Sigmoid colon (tissue), 7 donors: ENCODE measurements around the gene HILPDA. TPM values are rescaled to one million over a fixed set of nuclear protein-coding genes. Genes with fewer than 3 reads are reported as not detected.

ENCODE experiments used
- DNase-seq: peaks from one replicate; pipeline ENCODE4 v3.0.0-alpha.2; 2019
- H3K27ac ChIP-seq, 4 donors: fragments of 200-600 bp; sonication (generic); one replicate each; pipeline ENCODE4 v1.5.1; 2016 to 2019; ENCODE audit warnings: mild to moderate bottlenecking in 1 of 4
- H3K27me3 ChIP-seq, 3 donors: fragments of 200-600 bp; sonication (generic); one replicate each; pipeline ENCODE4 v1.5.1; 2019; ENCODE audit warnings: mild to moderate bottlenecking in 1 of 3
- H3K36me3 ChIP-seq, 4 donors: fragments of 200-600 bp; sonication (generic); one replicate each; pipeline ENCODE4 v1.5.1; 2016 to 2019
- H3K4me1 ChIP-seq, 4 donors: fragments of 200-600 bp; sonication (generic); one replicate each; pipeline ENCODE4 v1.5.1; 2017 to 2019
- H3K4me3 ChIP-seq, 4 donors: fragments of 200-600 bp; sonication (generic); one replicate each; pipeline ENCODE4 v1.5.1; 2017 to 2019; ENCODE audit warnings: mild to moderate bottlenecking in 2 of 4, moderate library complexity in 1 of 4
- H3K9me3 ChIP-seq, 4 donors: fragments of 200-600 bp in 3 of 4; sonication (generic) in 3 of 4; one replicate each; pipeline versions ENCODE4 v1.5.1 to v1.6.1; 2013 to 2019
- EP300 ChIP-seq, 4 donors: sonication (generic); formaldehyde crosslinking; IDR thresholded peaks; one replicate each; pipeline ENCODE4 v1.6.1; 2017; ENCODE audit warnings: antibody characterized with exemption in 4 of 4
- POLR2A ChIP-seq, 2 donors: fragments of 450-650 bp; IDR thresholded peaks; one replicate each; pipeline ENCODE4 v1.6.1; 2016; ENCODE audit warnings: antibody characterized with exemption in 2 of 2, mild to moderate bottlenecking in 2 of 2, moderate library complexity in 2 of 2
- POLR2AphosphoS5 ChIP-seq, 4 donors: sonication (generic); formaldehyde crosslinking; IDR thresholded peaks; one replicate each; pipeline ENCODE4 v1.6.1; 2017; ENCODE audit warnings: antibody characterized with exemption in 4 of 4
- WGBS, 2 donors: extraction: QIAGEN DNeasy Blood & Tissue Kit; methylation state at CpG; one replicate each; pipeline ENCODE4 v1.1.7; 2013; 5-methylcytosine and 5-hydroxymethylcytosine counted together
- intact Hi-C: fragments of 100-400 bp; cut with DNase I; formaldehyde crosslinking; loops from one replicate; pipeline ENCODE4 v1.15.1; 2023
- polyA plus RNA-seq, 3 donors: library from polyadenylated mRNA; stranded (reverse); fragments of 200-250 nt; gene quantifications; one replicate each; pipeline ENCODE4 v1.2.3, GENCODE V29; 2013
- total RNA-seq, 4 donors: library from RNA; depleted of rRNA; stranded (reverse); fragments of >200 nt; gene quantifications; one replicate each; pipeline ENCODE4 v1.1.0, GENCODE V29; 2016
- TF ChIP-seq, protein P1 (sequence below), 4 experiments: fragments of 450-650 bp in 3 of 4; fragments of 200-600 bp in 1 of 4; IDR thresholded peaks; one replicate each; pipeline ENCODE4 v1.5.1; 2016 to 2019; ENCODE audit warnings: antibody characterized with exemption in 4 of 4, mild to moderate bottlenecking in 3 of 4, moderate library complexity in 2 of 4
- donor health status: healthy with polysubstance abuse.
- donor health status: Bipolar disorder and iron deficiency.
- donor health status: healthy.

HILPDA gene
- total and polyA plus RNA-seq, 7 donors: 3.6 to 12.8 (median 10.9) TPM

DNA sequence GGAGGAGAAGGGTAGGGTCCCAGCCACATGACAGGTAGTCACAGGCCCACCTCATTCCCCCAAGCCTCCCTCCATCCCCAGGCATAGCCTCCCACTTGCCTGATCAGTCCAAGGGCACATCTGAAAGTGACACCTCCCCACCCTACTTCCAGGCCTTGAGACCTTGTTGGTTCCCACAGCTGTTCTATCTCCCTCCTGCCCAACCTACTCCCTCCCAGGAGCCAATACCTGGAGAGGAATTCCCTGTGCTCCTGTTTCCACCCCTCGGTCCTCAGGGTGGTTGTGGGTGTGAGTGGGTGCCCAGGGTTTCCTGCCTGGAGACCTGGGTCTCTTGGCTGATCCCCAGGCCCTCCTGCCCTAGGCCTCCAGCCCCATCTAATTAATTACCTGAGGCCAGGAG, 34.3 kb upstream of the HILPDA start:
- Histone ChIP-seq H3K4me3 (no peak overlapping the region), H3K27me3 (no peaks in the 10 kb centered on the region), H3K9me3 (no peaks in the 10 kb centered on the region), H3K27ac (no peak overlapping the region), H3K36me3 (no peaks in the 10 kb centered on the region), H3K4me1 (peaks cover 0 to 19% (median 9%) of the 10 kb centered on the region in 4 donors)
- intact Hi-C loops: no loop called here
- TF ChIP-seq EP300 (IDR thresholded peaks at IDR 0.05): no peak
- no peak for TF ChIP-seq POLR2AphosphoS5 (IDR thresholded peaks at IDR 0.05)
- TF ChIP-seq, protein P1, sequence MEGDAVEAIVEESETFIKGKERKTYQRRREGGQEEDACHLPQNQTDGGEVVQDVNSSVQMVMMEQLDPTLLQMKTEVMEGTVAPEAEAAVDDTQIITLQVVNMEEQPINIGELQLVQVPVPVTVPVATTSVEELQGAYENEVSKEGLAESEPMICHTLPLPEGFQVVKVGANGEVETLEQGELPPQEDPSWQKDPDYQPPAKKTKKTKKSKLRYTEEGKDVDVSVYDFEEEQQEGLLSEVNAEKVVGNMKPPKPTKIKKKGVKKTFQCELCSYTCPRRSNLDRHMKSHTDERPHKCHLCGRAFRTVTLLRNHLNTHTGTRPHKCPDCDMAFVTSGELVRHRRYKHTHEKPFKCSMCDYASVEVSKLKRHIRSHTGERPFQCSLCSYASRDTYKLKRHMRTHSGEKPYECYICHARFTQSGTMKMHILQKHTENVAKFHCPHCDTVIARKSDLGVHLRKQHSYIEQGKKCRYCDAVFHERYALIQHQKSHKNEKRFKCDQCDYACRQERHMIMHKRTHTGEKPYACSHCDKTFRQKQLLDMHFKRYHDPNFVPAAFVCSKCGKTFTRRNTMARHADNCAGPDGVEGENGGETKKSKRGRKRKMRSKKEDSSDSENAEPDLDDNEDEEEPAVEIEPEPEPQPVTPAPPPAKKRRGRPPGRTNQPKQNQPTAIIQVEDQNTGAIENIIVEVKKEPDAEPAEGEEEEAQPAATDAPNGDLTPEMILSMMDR (IDR thresholded peaks at IDR 0.05): no peak
- no peak for TF ChIP-seq POLR2A (IDR thresholded peaks at IDR 0.05)
- WGBS, 2 donors: 75 to 77% methylated on average over 1 of the region's 1 CpG
- DNase-seq: no peak

DNA sequence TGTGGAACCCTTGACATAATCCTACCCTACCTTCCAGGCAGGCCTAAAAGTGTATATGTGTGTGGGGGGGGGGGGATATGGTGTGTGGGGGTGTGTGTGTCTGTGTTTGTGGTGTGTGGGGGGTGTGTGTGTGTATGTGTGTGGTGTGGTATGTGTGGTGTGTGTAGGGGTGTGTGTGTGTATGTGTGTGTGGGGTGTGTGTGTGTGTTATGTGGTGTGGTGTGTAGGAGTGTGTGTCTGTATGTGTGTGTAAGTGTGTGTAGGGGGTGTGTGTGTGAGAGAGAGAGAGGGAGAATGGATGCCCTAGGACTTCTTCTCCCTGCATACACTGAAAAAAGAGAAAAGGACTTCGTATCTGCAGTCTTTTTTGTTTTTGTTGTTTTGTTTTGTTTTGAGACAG, 33.6 kb upstream of the HILPDA start:
- WGBS, 2 donors: 84 to 91% methylated on average over 1 of the region's 1 CpG
- no peak for DNase-seq
- H3K27ac ChIP-seq: no peak overlapping the region
- H3K4me1 ChIP-seq: peaks cover 0 to 20% (median 9%) of the 10 kb centered on the region in 4 donors
- no peak overlapping the region for H3K4me3 ChIP-seq
- no peaks in the 10 kb centered on the region for H3K36me3 ChIP-seq
- TF ChIP-seq, protein P1 (IDR thresholded peaks at IDR 0.05): no peak
- no peak for TF ChIP-seq POLR2AphosphoS5 (IDR thresholded peaks at IDR 0.05)
- no peak for TF ChIP-seq POLR2A (IDR thresholded peaks at IDR 0.05)
- TF ChIP-seq EP300 (IDR thresholded peaks at IDR 0.05): no peak
- H3K9me3 ChIP-seq: no peaks in the 10 kb centered on the region
- no peaks in the 10 kb centered on the region for H3K27me3 ChIP-seq
- intact Hi-C loops: no loop called here

DNA sequence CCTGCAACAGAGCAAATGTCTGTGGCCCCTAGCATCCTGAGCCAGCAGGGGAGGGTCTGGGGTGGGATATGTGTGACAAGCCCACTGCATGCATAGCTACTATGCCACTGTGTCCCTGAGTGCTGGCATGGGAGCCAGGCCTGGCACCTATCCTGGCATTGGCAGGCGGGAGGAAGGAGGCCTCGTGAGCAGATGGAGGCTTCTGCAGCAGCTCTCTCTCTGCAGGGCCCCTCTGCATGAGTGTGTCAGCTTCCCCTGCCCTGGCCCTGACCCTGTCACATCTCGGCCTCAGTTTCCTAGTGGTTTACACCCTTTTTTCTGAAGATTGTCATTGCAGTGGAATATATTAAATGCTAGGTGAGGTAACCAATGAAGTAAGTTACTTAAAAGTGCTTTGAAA, 32.8 kb upstream of the HILPDA start:
- H3K4me1 ChIP-seq: peaks cover 0 to 25% (median 9%) of the 10 kb centered on the region in 4 donors
- no peak overlapping the region for H3K4me3 ChIP-seq
- TF ChIP-seq EP300 (IDR thresholded peaks at IDR 0.05) (no peak), POLR2AphosphoS5 (IDR thresholded peaks at IDR 0.05) (no peak), POLR2A (IDR thresholded peaks at IDR 0.05) (no peak)
- TF ChIP-seq, protein P1 (IDR thresholded peaks at IDR 0.05): no peak
- H3K9me3 ChIP-seq: no peaks in the 10 kb centered on the region
- H3K27me3 ChIP-seq: no peaks in the 10 kb centered on the region
- no peak for DNase-seq
- H3K27ac ChIP-seq: no peak overlapping the region
- no peaks in the 10 kb centered on the region for H3K36me3 ChIP-seq
- WGBS, 2 donors: 85 to 89% methylated on average over 3 of the region's 3 CpGs
- intact Hi-C loops: no loop called here

DNA sequence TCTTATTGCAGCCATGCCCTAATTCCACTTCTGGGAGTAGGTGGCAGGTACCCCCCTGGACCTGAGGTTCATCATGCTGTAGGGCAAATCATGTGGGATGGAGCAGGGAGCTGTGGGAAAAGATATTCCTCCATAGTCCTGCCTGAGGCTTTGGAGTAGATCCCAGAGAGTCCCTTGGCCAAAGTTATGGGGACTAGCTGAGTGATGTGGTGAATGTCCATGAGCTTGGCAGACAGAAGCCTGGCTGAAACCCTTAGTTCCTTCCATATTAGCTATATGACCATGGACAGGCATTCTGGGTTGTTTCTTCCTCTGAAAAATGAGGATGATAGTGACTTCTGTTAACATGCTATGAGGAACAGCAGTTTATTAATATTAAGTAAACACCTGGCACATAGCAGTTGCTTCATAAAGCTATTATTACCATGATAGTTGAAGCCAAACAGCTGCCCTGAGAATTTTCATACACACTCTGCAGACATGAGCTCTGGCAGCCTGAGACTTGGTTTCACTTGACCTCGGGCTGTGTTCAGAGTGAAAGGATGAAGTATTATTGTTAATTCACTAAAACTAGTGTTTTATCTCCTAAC, 30.9 kb upstream of the HILPDA start:
- no peaks in the 10 kb centered on the region for H3K36me3 ChIP-seq
- no peaks in the 10 kb centered on the region for H3K9me3 ChIP-seq
- DNase-seq: no peak
- WGBS, 2 donors: 63 to 71% methylated on average over 1 of the region's 1 CpG
- no peak overlapping the region for H3K4me3 ChIP-seq
- TF ChIP-seq POLR2AphosphoS5 (IDR thresholded peaks at IDR 0.05) (peak in 3 of 4 donors; percentile 31 to 56 (median 44)), EP300 (IDR thresholded peaks at IDR 0.05) (no peak)
- TF ChIP-seq, protein P1 (IDR thresholded peaks at IDR 0.05): no peak
- peaks cover 0 to 25% (median 9%) of the 10 kb centered on the region in 4 donors for H3K4me1 ChIP-seq
- H3K27ac ChIP-seq: peak overlapping the region in 3 of 4 donors; percentile 9 to 60 (median 55)
- no peaks in the 10 kb centered on the region for H3K27me3 ChIP-seq
- intact Hi-C loops: loop anchor here (1.0 kb wide), 1 partner anchor 26 kb away; no protein-coding TSS in a partner anchor

DNA sequence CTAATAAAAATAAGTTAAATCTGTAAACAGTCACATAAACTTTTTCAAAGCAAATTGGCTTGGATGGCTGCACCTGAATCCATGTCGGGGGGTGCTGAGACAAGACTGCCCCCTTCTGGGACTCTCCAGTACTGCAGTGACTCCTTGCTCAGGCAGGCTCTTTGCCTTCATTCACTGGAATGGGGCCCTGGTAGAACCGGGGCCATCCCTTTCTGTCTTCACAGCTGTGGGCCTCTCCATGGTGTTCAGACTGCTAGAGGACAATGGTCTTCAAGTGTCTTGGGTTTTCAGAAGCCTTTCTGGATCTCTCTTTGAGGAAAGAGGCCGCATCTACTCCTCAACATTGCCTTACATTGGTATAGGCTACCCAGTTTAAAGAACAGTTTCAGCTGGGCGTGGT, 29.8 kb upstream of the HILPDA start:
- Histone ChIP-seq H3K9me3 (no peaks in the 10 kb centered on the region), H3K36me3 (no peaks in the 10 kb centered on the region), H3K4me3 (no peak overlapping the region), H3K27me3 (no peaks in the 10 kb centered on the region), H3K4me1 (peaks cover 0 to 25% (median 9%) of the 10 kb centered on the region in 4 donors), H3K27ac (peak overlapping the region in 1 of 4 donors; percentile 60)
- WGBS, 2 donors: 27 to 42% methylated on average over 4 of the region's 4 CpGs
- intact Hi-C loops: loop anchor here (1.0 kb wide), 1 partner anchor 28 kb away; no protein-coding TSS in a partner anchor
- TF ChIP-seq, protein P1 (IDR thresholded peaks at IDR 0.05): peak; percentile 70 to 91 (median 81)
- no peak for TF ChIP-seq POLR2A (IDR thresholded peaks at IDR 0.05)
- TF ChIP-seq EP300 (IDR thresholded peaks at IDR 0.05): no peak
- DNase-seq: peak; percentile 82
